ENCODE measurements around the gene CERS6. TPM values are rescaled to one million over a fixed set of nuclear protein-coding genes. Genes with fewer than 3 reads are reported as not detected.
"Not testable (repeated sequence)": the region's sequence is repeated elsewhere in the genome, so short reads cannot be mapped to it uniquely, and the experiment has no call there.

CERS6 gene
- total RNA-seq, 2 experiments from 2014 or later: 8.9 to 9.2 TPM

DNA sequence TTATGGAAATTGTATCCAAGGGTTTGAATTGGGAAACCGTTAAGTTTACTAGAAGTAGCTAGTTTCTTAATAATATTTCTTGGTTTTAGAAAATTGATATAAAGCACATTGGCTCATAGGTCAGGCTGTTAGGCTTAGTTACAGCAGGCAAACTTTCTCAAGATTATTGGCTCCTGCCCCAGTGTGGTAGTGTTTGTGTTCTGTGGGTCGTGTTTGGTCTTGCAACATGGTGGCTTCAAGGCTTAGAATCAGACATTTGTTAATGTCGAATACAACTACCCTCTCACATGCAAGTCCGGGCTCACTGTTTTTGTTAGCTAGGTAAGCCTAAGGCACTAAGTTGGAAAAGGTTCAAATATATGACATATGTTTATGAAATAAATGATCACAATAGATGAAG is 19.6 kb downstream of the CERS6 start:
- intact Hi-C loops (cut with micrococcal nuclease): no loop called here
- Mint-ChIP-seq H3K4me1 (ENCODE audit: low read depth) (peaks cover 8% of the 10 kb centered on the region), H3K36me3 (peaks cover 2% of the 10 kb centered on the region), H3K27me3 (no peaks in the 10 kb centered on the region), H3K9me3 (no peaks in the 10 kb centered on the region), H3K4me3 (no peak overlapping the region), H3K27ac (no peak overlapping the region)
- ChIA-PET POLR2A (no interaction called here), CTCF (interaction anchor here (0.6 kb wide), 1 partner anchor 191 kb away, joined by 3 read pairs; no protein-coding TSS in a partner anchor)
- DNase-seq: no peak

DNA sequence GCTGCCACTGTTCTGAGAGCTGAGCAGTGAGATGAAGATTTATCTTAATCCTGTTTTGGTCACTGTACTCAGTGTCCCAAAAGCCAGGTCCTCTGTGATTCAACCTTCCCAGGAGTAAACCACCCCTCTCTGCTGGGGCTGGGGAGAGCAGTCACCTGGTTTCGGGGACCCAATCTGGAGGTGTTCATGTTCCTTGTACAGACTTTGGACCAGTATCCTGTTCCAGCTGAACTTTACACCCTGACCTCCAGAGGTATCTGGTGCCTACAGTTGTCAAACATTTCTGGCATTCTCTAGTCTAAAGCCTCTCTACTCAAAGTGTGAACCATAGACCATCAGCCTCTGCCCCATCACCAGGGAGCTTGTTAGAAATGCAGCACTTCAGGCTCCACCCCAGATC is 22.1 kb downstream of the CERS6 start:
- intact Hi-C loops (cut with micrococcal nuclease): no loop called here
- H3K4me1 Mint-ChIP-seq (ENCODE audit: low read depth): peaks cover 14% of the 10 kb centered on the region
- POLR2A ChIA-PET: no interaction called here
- DNase-seq: no peak
- CTCF ChIA-PET: no interaction called here
- no peak overlapping the region for H3K27ac Mint-ChIP-seq
- H3K36me3 Mint-ChIP-seq: no peaks in the 10 kb centered on the region
- no peaks in the 10 kb centered on the region for H3K27me3 Mint-ChIP-seq
- no peak overlapping the region for H3K4me3 Mint-ChIP-seq
- no peaks in the 10 kb centered on the region for H3K9me3 Mint-ChIP-seq

DNA sequence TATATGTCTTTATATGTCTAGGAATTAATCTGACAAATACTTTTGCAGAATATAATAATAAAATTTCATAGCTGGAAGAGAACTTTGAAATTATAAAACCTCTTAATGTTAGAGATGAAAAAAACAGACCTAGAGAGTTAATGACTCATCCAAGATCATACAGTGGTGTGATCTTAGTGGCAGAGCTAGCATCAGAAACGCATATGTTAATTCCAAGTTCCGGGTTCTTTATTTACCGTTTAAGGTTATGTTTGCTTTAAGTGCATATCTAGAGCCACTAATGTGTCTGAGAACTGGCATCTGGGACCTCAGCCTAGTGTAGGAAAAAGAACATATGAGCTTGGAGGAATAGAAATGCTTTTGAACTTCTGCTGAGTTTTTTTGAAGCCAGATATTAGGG is 24.3 kb downstream of the CERS6 start:
- ChIA-PET CTCF (interaction anchor here (1.6 kb wide), 1 partner anchor 10 kb away, joined by 4 read pairs; no protein-coding TSS in a partner anchor), POLR2A (no interaction called here)
- DNase-seq: no peak
- H3K4me1 Mint-ChIP-seq (ENCODE audit: low read depth): peaks cover 14% of the 10 kb centered on the region
- H3K27me3 Mint-ChIP-seq: no peaks in the 10 kb centered on the region
- no peak overlapping the region for H3K27ac Mint-ChIP-seq
- no peak overlapping the region for H3K4me3 Mint-ChIP-seq
- H3K9me3 Mint-ChIP-seq: peaks cover 2% of the 10 kb centered on the region
- intact Hi-C loops (cut with micrococcal nuclease): no loop called here
- peaks cover 1% of the 10 kb centered on the region for H3K36me3 Mint-ChIP-seq

DNA sequence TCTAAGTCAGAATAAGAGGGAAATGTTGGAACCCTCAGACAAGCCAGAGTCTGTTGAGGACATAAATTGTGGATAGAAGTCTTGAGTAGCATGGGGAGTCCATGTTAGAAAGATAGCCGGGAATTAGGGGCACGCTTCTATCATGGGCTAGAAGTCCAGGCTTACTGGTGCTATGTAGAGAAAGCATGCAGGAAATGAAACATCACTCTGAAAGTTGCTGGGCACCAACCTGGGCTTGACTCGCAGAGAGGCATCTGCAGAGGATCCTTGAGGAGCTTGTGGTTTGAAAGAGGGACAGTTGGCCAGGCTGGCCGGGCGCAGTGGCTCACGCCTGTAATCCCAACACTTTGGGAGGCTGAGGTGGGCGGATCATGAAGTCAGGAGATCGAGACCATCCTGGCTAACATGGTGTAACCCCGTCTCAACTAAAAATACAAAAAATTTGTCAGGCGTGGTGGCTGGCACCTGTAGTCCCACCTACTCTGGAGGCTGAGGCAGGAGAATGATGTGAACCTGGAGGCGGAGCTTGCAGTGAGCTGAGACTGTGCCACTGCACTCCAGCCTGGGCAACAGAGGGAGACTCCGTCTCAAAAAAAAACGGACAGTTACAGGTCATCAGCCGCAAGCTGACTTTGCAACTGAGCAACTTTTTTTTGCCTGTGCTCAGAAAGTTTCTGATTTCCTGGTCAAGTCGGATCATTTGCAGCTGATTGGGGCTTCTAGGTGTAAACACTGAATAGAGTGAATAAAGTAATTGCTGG is 24.9 kb downstream of the CERS6 start:
- Mint-ChIP-seq H3K4me3 (no peak overlapping the region), H3K27ac (no peak overlapping the region), H3K36me3 (peaks cover 3% of the 10 kb centered on the region), H3K9me3 (peaks cover 7% of the 10 kb centered on the region), H3K27me3 (no peaks in the 10 kb centered on the region), H3K4me1 (ENCODE audit: low read depth) (peaks cover 14% of the 10 kb centered on the region)
- intact Hi-C loops (cut with micrococcal nuclease): no loop called here
- ChIA-PET CTCF (interaction anchor here (1.6 kb wide), 1 partner anchor 9 kb away, joined by 4 read pairs; no protein-coding TSS in a partner anchor), POLR2A (no interaction called here)
- no peak for DNase-seq

DNA sequence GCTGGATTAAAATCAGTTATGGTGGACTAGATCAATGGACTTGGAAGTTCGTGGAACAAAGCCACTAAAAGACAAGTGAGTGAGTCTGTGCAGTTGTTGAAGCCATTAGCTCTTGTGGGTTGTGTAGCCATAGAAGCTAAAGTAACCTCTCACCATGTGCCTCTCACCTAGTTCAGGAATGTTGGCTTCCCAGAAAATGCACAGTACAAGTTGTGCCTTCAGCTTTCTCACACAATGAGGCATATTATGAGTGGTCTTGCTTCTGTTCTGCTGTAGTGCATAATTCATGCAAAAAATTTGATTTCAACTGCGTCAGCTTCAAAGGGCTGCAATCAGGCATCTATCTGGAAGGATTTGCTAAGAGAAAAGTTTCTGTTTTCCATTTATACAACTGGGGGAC is 26.2 kb downstream of the CERS6 start:
- ChIA-PET POLR2A (no interaction called here), CTCF (interaction anchor here (0.8 to 2.0 kb wide), 2 partner anchors 12 to 15 kb away, joined by 3 to 4 read pairs; no protein-coding TSS in a partner anchor)
- intact Hi-C loops (cut with micrococcal nuclease): no loop called here
- peaks cover 9% of the 10 kb centered on the region for H3K4me1 Mint-ChIP-seq (ENCODE audit: low read depth)
- DNase-seq: no peak
- H3K36me3 Mint-ChIP-seq: peaks cover 8% of the 10 kb centered on the region
- H3K27ac Mint-ChIP-seq: no peak overlapping the region
- peaks cover 13% of the 10 kb centered on the region for H3K9me3 Mint-ChIP-seq
- no peaks in the 10 kb centered on the region for H3K27me3 Mint-ChIP-seq
- H3K4me3 Mint-ChIP-seq: no peak overlapping the region

DNA sequence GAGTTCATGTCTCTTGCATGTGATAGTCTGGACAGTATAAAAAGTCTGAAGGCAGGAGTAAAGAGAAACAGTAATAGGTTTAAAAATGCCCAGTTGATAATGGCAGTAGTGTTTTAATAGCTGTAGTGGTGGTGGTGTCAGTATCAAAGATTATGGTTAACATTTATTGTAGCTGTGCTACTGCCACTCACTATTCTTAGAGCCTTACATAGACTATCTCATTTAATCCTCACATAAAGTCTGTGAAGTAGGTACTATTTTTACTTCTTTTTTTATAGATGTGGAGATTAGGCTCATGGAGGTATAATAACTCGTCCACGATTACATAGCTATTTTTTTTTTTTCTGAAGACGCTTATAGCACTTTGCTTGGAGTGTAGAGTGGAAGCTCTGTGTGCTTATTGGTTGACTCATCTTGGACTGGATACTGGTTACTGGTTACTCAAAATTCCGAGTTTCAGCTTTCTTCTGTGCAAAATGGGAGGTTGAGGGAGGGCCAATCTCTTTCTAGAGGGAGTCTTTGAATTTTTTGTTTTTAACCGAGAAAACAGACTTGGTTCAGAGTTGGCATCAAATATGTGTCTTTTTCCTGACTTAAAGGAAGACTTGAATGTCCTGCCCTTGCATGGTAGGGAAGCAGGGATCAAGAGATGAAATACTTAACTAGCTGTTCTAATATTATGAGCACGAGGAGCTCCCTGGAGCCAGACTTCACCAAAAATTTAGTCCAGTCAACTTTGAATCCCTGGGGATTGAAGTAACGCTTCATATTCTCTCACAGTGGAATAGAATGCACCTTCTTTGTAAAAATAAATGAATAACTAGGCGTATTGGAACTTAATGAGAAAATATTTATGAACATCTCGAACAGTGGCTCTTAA is 27.1 kb downstream of the CERS6 start:
- Mint-ChIP-seq H3K9me3 (peaks cover 13% of the 10 kb centered on the region), H3K27me3 (no peaks in the 10 kb centered on the region), H3K27ac (no peak overlapping the region), H3K4me3 (no peak overlapping the region), H3K4me1 (ENCODE audit: low read depth) (peaks cover 9% of the 10 kb centered on the region), H3K36me3 (peaks cover 8% of the 10 kb centered on the region)
- no peak for DNase-seq
- CTCF ChIA-PET: interaction anchor here (0.8 to 2.0 kb wide), 2 partner anchors 11 to 16 kb away, joined by 3 to 4 read pairs; no protein-coding TSS in a partner anchor
- intact Hi-C loops (cut with micrococcal nuclease): no loop called here
- POLR2A ChIA-PET: no interaction called here

DNA sequence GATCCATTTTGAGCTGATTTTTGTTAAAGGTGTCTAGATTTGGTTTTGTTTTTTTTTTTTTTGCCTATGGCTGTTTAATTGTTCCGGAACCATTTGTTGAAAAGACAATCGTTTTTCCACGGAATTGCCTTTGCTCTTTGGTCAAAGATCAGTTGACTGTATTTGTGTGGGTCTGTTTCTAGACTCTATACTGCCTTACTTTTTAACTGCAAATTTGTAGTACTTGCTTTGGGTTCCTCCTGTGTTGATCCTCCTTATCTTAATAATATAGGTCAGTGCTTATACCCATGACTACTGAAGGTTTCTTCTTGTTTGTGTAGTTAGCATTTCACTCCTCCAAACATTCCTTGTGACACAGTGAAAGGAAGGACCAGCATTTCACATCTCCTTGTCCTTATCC is 30.4 kb downstream of the CERS6 start:
- Mint-ChIP-seq H3K27me3 (no peaks in the 10 kb centered on the region), H3K4me1 (ENCODE audit: low read depth) (peaks cover 25% of the 10 kb centered on the region), H3K36me3 (peaks cover 10% of the 10 kb centered on the region), H3K27ac (no peak overlapping the region), H3K9me3 (peaks cover 16% of the 10 kb centered on the region), H3K4me3 (no peak overlapping the region)
- no peak for DNase-seq
- intact Hi-C loops (cut with micrococcal nuclease): no loop called here
- POLR2A ChIA-PET: no interaction called here
- CTCF ChIA-PET: no interaction called here

DNA sequence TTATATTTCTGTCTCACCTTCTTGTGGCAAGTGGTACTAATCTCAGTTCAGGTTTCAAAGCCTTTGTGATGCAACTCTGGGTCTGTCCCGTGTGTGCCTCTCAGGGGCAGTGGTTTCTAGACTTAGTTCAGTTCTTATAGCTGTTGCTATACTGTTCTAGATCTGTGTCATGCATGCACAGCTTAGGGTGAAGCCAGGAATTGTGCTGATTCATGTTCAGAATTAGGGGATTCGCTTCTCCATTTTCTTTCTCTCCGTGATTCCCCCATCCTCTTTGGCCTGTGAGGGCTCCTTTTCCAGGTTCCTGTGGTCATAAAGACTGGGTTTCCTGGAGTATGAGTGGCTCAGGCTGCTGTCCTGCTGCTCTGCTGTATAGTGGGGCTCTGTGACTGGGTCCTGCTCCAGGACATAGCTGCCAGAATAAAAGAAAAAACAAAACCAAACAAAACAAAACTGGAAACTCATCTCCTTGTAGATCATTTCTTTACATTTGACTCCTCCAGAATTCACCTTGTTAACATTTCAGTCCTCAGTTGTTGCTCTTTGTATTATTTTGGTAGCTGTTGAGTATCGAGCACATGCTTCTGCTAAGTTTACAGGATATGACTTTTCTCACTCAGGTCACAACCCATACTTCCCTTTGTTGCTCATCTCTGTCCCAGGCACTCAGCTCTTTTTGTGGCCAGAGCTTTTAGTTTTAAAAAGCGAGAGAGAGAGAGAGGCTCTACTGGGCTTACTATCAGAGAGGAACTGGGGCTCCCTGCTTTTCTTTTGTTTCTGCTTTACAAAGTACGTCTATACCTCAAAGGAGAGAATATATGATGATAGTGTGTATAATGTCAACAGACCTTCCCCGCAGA is 34.2 kb downstream of the CERS6 start:
- intact Hi-C loops (cut with micrococcal nuclease): loop anchor here (1.0 to 10.0 kb wide), 14 partner anchors 33 to 615 kb away; partner anchors contain the start of gene STK39
- peak; percentile 78 for DNase-seq
- Mint-ChIP-seq H3K4me1 (ENCODE audit: low read depth) (peaks cover 40% of the 10 kb centered on the region), H3K27me3 (peaks cover 7% of the 10 kb centered on the region), H3K9me3 (peaks cover 21% of the 10 kb centered on the region), H3K4me3 (peak overlapping the region; percentile 65), H3K36me3 (peaks cover 19% of the 10 kb centered on the region), H3K27ac (peak overlapping the region; percentile 89)
- ChIA-PET POLR2A (interaction anchor here (0.9 to 2.2 kb wide), 6 partner anchors 30 to 279 kb away, joined by 3 to 16 read pairs (median 7); partner anchors contain the start of gene CERS6), CTCF (interaction anchor here (0.8 to 1.5 kb wide), 8 partner anchors 9 to 431 kb away, joined by 3 to 5 read pairs (median 4); no protein-coding TSS in a partner anchor)

DNA sequence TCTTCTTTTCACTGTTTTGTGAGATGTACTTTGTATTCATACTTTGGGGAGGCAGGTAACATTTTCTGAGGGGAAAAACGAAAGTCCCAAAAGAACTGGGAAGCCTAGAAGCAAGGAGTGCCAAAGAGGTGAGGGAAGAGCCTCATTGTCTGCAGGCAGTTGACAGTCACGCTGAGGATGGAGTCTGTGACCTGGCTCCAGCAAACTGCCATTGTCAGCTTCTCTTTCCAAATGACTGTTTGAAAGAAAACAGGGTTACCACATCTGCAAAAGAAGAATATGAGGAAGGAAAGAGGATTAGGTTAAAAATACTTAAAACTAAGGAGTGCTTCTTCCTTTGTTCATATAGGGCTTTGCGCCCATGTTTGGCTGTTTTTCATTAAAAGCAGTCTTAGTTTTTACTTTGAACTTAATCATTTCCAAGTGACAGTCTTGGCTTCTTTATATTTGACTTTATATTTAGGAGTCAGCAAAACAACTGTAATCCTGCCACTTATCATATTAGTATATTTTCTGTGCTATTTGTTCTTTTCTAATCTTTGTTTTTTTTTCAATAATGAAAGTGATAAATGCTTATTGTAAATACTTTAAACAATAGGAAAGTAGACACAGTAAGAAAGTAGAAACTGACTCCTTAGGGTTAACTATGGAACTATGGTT is 35.0 kb downstream of the CERS6 start:
- Mint-ChIP-seq H3K9me3 (peaks cover 13% of the 10 kb centered on the region), H3K27me3 (peaks cover 7% of the 10 kb centered on the region), H3K27ac (peak overlapping the region; percentile 89), H3K4me3 (peak overlapping the region; percentile 65), H3K4me1 (ENCODE audit: low read depth) (peaks cover 48% of the 10 kb centered on the region), H3K36me3 (peaks cover 19% of the 10 kb centered on the region)
- ChIA-PET POLR2A (interaction anchor here (0.9 to 2.2 kb wide), 4 partner anchors 30 to 280 kb away, joined by 3 to 15 read pairs (median 6); partner anchors contain the start of gene CERS6), CTCF (interaction anchor here (0.8 to 1.5 kb wide), 4 partner anchors 144 to 430 kb away, joined by 3 to 5 read pairs (median 4); no protein-coding TSS in a partner anchor)
- DNase-seq: peak; percentile 54
- intact Hi-C loops (cut with micrococcal nuclease): loop anchor here (1.0 to 10.0 kb wide), 14 partner anchors 34 to 614 kb away; partner anchors contain the start of gene STK39

DNA sequence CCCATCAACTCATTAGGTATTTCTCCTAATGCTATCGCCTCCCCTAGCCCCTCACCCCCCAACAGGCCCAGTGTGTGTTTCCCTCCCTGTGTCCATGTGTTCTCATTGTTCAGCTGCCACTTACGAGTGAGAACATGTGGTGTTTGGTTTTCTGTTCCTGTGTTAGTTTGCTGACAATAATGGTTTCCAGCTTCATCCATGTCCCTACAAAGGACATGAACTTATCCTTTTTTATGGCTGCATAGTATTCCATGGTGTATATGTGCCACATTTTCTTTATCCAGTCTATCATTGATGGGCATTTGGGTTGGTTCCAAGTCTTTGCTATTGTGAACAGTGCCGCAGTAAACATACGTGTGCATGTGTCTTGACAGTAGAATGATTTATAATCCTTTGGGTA is 35.7 kb downstream of the CERS6 start:
- H3K4me3 Mint-ChIP-seq, H3K27ac Mint-ChIP-seq, CTCF ChIA-PET, DNase-seq, H3K27me3 Mint-ChIP-seq, H3K9me3 Mint-ChIP-seq, POLR2A ChIA-PET: not testable (repeated sequence)
- Mint-ChIP-seq H3K4me1 (ENCODE audit: low read depth) (peaks cover 51% of the 10 kb centered on the region), H3K36me3 (peaks cover 15% of the 10 kb centered on the region)
- intact Hi-C loops (cut with micrococcal nuclease): loop anchor here (2.0 to 10.0 kb wide), 7 partner anchors 89 to 613 kb away; partner anchors contain the start of gene STK39

DNA sequence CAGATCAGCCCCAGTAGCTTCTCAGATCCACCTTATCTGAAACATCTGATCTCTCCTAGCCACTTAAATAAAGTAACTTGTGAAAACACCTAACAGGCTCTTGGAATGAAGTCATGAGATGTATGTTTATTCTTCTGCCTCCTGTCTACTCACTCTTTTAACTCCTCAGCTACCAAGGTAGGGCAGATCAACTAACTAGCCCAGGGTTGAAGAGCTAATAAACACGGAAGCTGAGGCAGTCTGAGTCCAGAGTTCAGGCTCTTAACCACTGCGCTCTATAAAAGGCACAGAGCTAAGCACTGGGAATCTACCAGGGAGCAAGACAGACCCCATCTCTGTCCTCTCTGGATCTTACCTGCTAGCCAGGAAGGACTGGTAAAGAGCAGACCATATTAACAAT is 37.1 kb downstream of the CERS6 start:
- Mint-ChIP-seq H3K36me3 (peaks cover 16% of the 10 kb centered on the region), H3K4me1 (ENCODE audit: low read depth) (peaks cover 53% of the 10 kb centered on the region)
- H3K27me3 Mint-ChIP-seq, H3K9me3 Mint-ChIP-seq, H3K27ac Mint-ChIP-seq, H3K4me3 Mint-ChIP-seq, DNase-seq: not testable (repeated sequence)
- intact Hi-C loops (cut with micrococcal nuclease): loop anchor here (10.0 kb wide), 3 partner anchors 148 to 612 kb away; no protein-coding TSS in a partner anchor
- POLR2A ChIA-PET: interaction anchor here (1.5 kb wide), 1 partner anchor 37 kb away, joined by 3 read pairs; the partner anchor contains the start of gene CERS6
- CTCF ChIA-PET: interaction anchor here (0.7 kb wide), 1 partner anchor 11 kb away, joined by 3 read pairs; no protein-coding TSS in a partner anchor
